A549 (cell line): Measurements from ENCODE around the gene NEK11.

Source experiments
- CHD2 ChIP-seq: fragments of 150-350 bp; IDR thresholded peaks from 2 replicates; pipeline ENCODE4 v1.6.1; 2014; ENCODE audit warnings: low read length; ENCODE audit not compliant: partially characterized antibody
- CHD4 ChIP-seq: fragments of 200-600 bp; sonication (generic); IDR thresholded peaks from 2 replicates; pipeline ENCODE4 v1.6.1; 2016; ENCODE audit warnings: antibody characterized with exemption, mild to moderate bottlenecking, borderline replicate concordance
- CTCF ChIP-seq: fragments of >200 bp; sonication (Bioruptor Twin); formaldehyde crosslinking; IDR thresholded peaks from 3 replicates; pipeline ENCODE4 v1.5.1; 2016
- EHMT2 ChIP-seq: fragments of 200-600 bp; sonication (generic); IDR thresholded peaks from 2 replicates; pipeline ENCODE4 v1.6.1; 2016; ENCODE audit warnings: antibody characterized with exemption, low read depth, mild to moderate bottlenecking, moderate library complexity
- EP300 ChIP-seq, 2 experiments: fragments of >200 bp; sonication (Bioruptor Twin); formaldehyde crosslinking; IDR thresholded peaks; 2 replicates in 1 of 2; 3 replicates in 1 of 2; pipeline ENCODE4 v1.6.1; 2016 to 2017
- HOXA7 ChIP-seq: fragments of 250-450 bp; sonication (Bioruptor Pico); IDR thresholded peaks from 2 replicates; pipeline ENCODE4 v1.5.0; 2020; ENCODE audit warnings: mild to moderate bottlenecking, moderate library complexity
- MAZ ChIP-seq: fragments of 150-350 bp; IDR thresholded peaks from 2 replicates; pipeline ENCODE4 v1.6.1; 2014; ENCODE audit warnings: antibody characterized with exemption, low read depth, low read length, borderline replicate concordance
- RAD21 ChIP-seq, 2 experiments: fragments of >200 bp in 1 of 2; sonication (Bioruptor Twin) in 1 of 2; formaldehyde crosslinking in 1 of 2; IDR thresholded peaks in 1 of 2; conservative IDR thresholded peaks in 1 of 2; 2 replicates in 1 of 2; 3 replicates in 1 of 2; pipeline ENCODE4 v1.6.1; 2012 to 2018; ENCODE audit warnings: inconsistent platforms in 1 of 2
- RFX5 ChIP-seq: fragments of 450-650 bp; IDR thresholded peaks from 2 replicates; pipeline ENCODE4 v1.7.1; 2014; ENCODE audit warnings: antibody characterized with exemption, mild to moderate bottlenecking, moderate library complexity
- SMC3 ChIP-seq: fragments of >200 bp; sonication (Bioruptor Twin); formaldehyde crosslinking; IDR thresholded peaks from 3 replicates; pipeline ENCODE4 v1.6.1; 2018; ENCODE audit warnings: inconsistent platforms
- TF ChIP-seq, protein P1 (sequence below): fragments of 200-600 bp; sonication (generic); IDR thresholded peaks from 2 replicates; pipeline ENCODE4 v1.6.1; 2016; ENCODE audit warnings: antibody characterized with exemption, mild to moderate bottlenecking, moderate library complexity
- TF ChIP-seq, protein P2 (sequence below): fragments of 450-650 bp; IDR thresholded peaks from 2 replicates; pipeline ENCODE4 v1.6.1; 2014; ENCODE audit warnings: antibody characterized with exemption
- TF ChIP-seq, protein P3 (sequence below): IDR thresholded peaks from 2 replicates; pipeline ENCODE4 v1.6.1; 2012; ENCODE audit warnings: low read depth, borderline replicate concordance

GRCh38 chr3:131172502-131173200, 146.0 kb downstream of the NEK11 start:
- TF ChIP-seq SMC3 (no peak), HOXA7 (no peak), RAD21 (conservative IDR thresholded peaks at IDR 0.05 in 1 of 2, IDR thresholded peaks at IDR 0.05 in 1 of 2) (no peak), CHD2 (no peak), CTCF (no peak), MAZ (no peak), EHMT2 (no peak), EP300 (IDR thresholded peaks at IDR 0.05) (no peak), RFX5 (no peak), CHD4 (no peak)
- TF ChIP-seq, protein P1, sequence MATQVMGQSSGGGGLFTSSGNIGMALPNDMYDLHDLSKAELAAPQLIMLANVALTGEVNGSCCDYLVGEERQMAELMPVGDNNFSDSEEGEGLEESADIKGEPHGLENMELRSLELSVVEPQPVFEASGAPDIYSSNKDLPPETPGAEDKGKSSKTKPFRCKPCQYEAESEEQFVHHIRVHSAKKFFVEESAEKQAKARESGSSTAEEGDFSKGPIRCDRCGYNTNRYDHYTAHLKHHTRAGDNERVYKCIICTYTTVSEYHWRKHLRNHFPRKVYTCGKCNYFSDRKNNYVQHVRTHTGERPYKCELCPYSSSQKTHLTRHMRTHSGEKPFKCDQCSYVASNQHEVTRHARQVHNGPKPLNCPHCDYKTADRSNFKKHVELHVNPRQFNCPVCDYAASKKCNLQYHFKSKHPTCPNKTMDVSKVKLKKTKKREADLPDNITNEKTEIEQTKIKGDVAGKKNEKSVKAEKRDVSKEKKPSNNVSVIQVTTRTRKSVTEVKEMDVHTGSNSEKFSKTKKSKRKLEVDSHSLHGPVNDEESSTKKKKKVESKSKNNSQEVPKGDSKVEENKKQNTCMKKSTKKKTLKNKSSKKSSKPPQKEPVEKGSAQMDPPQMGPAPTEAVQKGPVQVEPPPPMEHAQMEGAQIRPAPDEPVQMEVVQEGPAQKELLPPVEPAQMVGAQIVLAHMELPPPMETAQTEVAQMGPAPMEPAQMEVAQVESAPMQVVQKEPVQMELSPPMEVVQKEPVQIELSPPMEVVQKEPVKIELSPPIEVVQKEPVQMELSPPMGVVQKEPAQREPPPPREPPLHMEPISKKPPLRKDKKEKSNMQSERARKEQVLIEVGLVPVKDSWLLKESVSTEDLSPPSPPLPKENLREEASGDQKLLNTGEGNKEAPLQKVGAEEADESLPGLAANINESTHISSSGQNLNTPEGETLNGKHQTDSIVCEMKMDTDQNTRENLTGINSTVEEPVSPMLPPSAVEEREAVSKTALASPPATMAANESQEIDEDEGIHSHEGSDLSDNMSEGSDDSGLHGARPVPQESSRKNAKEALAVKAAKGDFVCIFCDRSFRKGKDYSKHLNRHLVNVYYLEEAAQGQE = no peak
- TF ChIP-seq, protein P2, sequence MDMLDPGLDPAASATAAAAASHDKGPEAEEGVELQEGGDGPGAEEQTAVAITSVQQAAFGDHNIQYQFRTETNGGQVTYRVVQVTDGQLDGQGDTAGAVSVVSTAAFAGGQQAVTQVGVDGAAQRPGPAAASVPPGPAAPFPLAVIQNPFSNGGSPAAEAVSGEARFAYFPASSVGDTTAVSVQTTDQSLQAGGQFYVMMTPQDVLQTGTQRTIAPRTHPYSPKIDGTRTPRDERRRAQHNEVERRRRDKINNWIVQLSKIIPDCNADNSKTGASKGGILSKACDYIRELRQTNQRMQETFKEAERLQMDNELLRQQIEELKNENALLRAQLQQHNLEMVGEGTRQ = no peak
- TF ChIP-seq, protein P3, sequence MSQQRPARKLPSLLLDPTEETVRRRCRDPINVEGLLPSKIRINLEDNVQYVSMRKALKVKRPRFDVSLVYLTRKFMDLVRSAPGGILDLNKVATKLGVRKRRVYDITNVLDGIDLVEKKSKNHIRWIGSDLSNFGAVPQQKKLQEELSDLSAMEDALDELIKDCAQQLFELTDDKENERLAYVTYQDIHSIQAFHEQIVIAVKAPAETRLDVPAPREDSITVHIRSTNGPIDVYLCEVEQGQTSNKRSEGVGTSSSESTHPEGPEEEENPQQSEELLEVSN = no peak
